ENCODE data around the gene CNKSR2.

DNA sequence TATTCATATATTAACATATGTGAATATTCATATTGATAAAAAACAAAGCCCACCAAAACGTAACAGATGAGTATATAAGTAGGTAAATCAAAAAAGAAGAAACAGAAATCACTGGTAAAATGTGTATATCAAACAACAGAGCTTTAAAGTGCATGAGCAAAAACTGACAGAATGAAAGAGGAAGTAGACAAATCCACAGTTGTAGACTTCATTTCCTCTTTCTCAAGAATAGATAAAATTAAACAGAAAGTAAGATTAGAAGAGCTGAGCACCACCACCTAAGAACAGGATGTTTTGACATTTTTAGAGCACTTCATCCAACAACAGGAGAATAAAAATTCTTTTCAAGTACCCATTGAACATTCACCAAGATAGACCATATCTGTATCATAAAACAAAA, 64.6 kb downstream of the CNKSR2 start:
- TF ChIP-seq, protein P1, sequence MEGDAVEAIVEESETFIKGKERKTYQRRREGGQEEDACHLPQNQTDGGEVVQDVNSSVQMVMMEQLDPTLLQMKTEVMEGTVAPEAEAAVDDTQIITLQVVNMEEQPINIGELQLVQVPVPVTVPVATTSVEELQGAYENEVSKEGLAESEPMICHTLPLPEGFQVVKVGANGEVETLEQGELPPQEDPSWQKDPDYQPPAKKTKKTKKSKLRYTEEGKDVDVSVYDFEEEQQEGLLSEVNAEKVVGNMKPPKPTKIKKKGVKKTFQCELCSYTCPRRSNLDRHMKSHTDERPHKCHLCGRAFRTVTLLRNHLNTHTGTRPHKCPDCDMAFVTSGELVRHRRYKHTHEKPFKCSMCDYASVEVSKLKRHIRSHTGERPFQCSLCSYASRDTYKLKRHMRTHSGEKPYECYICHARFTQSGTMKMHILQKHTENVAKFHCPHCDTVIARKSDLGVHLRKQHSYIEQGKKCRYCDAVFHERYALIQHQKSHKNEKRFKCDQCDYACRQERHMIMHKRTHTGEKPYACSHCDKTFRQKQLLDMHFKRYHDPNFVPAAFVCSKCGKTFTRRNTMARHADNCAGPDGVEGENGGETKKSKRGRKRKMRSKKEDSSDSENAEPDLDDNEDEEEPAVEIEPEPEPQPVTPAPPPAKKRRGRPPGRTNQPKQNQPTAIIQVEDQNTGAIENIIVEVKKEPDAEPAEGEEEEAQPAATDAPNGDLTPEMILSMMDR (IDR thresholded peaks at IDR 0.05; ENCODE audit: poor library complexity), result no peak
- TF ChIP-seq EZH2 (IDR thresholded peaks at IDR 0.05; ENCODE audit: borderline replicate concordance), result no peak

Data from hepatocyte (in vitro differentiated cells).